K562 (cell line): Measurements from ENCODE around the gene PRAMEF12. TPM values are rescaled to one million over a fixed set of nuclear protein-coding genes. Genes with fewer than 3 reads are reported as not detected.

Experiments
- HMG20A ChIP-seq: fragments of 450-650 bp; formaldehyde crosslinking; conservative IDR thresholded peaks from 2 replicates; pipeline ENCODE4 v1.4.0; 2020; ENCODE audit warnings: mild to moderate bottlenecking, mixed read lengths
- MGA ChIP-seq: fragments of 450-650 bp; IDR thresholded peaks from 2 replicates; pipeline ENCODE4 v1.6.1; 2016; ENCODE audit warnings: mild to moderate bottlenecking, moderate library complexity
- NFRKB ChIP-seq: fragments of 450-650 bp; IDR thresholded peaks from 2 replicates; pipeline ENCODE4 v1.6.1; 2016; ENCODE audit warnings: low read depth
- ZC3H11A ChIP-seq: IDR thresholded peaks from 2 replicates; pipeline ENCODE4 v1.6.1; 2012; ENCODE audit warnings: low read depth, low read length, improper control_type of control experiment
- ZHX1 ChIP-seq: fragments of 150-350 bp; conservative IDR thresholded peaks from 2 replicates; pipeline ENCODE4 v1.6.1; 2014; ENCODE audit warnings: low read length
- polyA plus RNA-seq, 8 experiments: library from polyadenylated mRNA; depleted of rRNA in 4 of 8; stranded (reverse) in 5 of 8; unstranded in 3 of 8; fragments of >200 nt; fragmentation: Nextera tagmentation in 2 of 8; fragmentation: Illumina TruSeq in 1 of 8; extraction: Ambion mirVana in 2 of 8; extraction: Trizol in 1 of 8; gene quantifications; 2 replicates each; pipeline versions ENCODE4 v1.2.1 to v1.2.3, GENCODE V29; 2011 to 2014; ENCODE audit warnings: inconsistent platforms in 1 of 8, missing spikeins in 1 of 8
- total RNA-seq, 7 experiments: library from RNA; depleted of rRNA in 6 of 7; stranded (reverse); fragments of >200 nt in 6 of 7; fragmentation: Illumina TruSeq in 2 of 7; extraction: Trizol in 2 of 7; gene quantifications; 2 replicates each; pipeline versions ENCODE4 v1.2.1 to v1.2.3, GENCODE V29; 2011 to 2021; ENCODE audit warnings: low replicate concordance in 1 of 7

PRAMEF12 gene
- total and polyA plus RNA-seq, 9 of the 15 experiments (the other 6 are each of a cell fraction or from before 2014, with no cell fraction given), result not detected

GRCh38 chr1:12760256-12760795, 13.2 kb upstream of the PRAMEF12 start (continued):
- TF ChIP-seq MGA (no peak), HMG20A (no peak), ZHX1 (no peak), NFRKB (no peak), ZC3H11A (no peak)
